ENCODE results near the gene MAPKAPK3.

DNA sequence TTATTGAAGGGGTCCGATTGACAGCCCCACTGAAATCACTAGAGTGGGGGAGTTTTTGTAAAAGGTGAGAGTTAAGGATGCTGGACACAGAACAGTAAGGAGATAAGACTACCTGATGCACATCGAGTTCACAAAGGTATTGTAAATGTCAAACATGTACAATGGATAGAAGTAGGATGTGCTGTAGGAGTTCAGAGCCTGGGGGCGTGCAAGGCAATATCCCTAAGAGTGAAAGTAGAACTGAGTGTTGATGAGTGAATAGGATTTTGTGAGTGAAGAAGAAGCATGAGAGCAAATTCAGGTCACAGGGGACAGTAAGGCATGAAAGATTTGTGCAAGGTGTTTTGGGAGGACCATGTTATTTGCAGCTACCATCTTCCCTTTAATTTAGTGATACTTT is 79.3 kb downstream of the MAPKAPK3 start:
- TF ChIP-seq POLR2A (IDR thresholded peaks at IDR 0.05; ENCODE audit: low read depth, low read length), result no peak
- no peak for TF ChIP-seq POLR2AphosphoS5 (IDR thresholded peaks at IDR 0.05; ENCODE audit: low read depth, low read length)
- TF ChIP-seq TAF1 (IDR thresholded peaks at IDR 0.05; ENCODE audit: low read depth, low read length), result no peak
- TF ChIP-seq POU2F2 (IDR thresholded peaks at IDR 0.05; ENCODE audit: low read depth, low read length), result no peak

Measured in GM12891 (cell line).